GM10266 (cell line): ENCODE results near the gene WWC1.

Source experiments
- DNase-seq: peaks from one replicate; pipeline ENCODE4 v3.0.0; 2012; ENCODE audit errors: extremely low spot score
- CTCF ChIP-seq: IDR thresholded peaks from 2 replicates; pipeline ENCODE4 v1.5.1; 2012; ENCODE audit warnings: mild to moderate bottlenecking, low read depth; ENCODE audit not compliant: control insufficient read depth, insufficient read depth; ENCODE audit errors: missing control alignments

The WWC1 gene

GRCh38 chr5:168291342-168291963 is at the start of gene WWC1:
Gene WWC1, plus strand, starts transcription at chr5:168291645. Its CDS starts 508 bp downstream, at chr5:168292153.
- peak; percentile 84 for DNase-seq

DNA sequence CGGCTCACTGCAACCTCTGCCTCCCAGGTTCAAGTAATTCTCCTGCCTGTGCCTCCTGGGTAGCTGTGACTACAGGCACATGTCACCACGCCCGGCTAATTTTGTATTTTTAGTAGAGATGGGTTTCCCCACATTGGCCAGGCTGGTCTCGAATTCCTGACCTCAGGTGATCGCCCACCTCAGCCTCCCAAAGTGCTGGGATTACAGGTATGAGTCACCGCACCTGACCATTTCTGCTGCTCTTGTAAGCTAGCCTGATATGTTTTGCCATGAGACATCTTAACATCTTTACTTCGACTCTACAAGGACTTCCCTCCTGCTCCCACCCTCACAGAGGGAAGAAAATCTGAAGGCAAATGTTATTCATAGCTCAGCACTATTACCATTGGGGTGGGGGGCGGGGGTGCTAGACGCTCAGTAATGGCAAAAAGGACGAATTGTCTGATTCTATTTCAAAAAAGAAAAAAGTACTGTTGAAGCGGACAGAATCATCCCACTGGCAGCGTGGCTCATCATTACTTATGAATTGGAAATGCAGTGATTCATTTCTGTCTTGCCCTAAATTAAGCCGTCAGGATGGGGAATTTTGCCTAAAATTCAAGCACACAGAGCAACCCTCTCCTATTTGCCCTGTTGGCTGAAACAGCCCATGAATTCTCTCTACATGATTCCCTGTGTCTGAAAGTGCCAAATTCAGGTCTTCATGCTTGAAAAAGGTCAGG is 46.4 kb upstream of the WWC1 start:
- no peak for TF ChIP-seq CTCF
- no peak for DNase-seq

More at GRCh38 chr5:168291342-168291963, at the start of gene WWC1:
- TF ChIP-seq CTCF = no peak

DNA sequence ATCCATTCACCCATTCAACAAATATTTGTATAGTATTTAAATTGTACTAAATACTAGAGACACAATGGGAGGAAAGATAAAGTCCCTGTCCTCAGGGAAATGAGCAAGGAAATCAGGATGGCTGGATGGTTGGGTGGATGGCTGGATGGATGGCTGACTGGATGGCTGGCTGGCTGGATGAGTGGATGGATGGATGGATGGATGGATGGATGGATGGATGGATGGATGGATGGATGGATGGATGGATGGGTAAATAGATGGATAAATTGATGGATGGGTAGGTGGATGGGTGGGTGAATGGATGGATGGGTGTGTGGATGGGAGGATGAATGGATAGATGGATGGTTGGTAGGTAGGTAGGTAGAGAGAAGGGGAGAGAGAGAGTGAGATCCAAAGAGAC is 41.5 kb upstream of the WWC1 start:
- no peak for TF ChIP-seq CTCF
- no peak for DNase-seq

DNA sequence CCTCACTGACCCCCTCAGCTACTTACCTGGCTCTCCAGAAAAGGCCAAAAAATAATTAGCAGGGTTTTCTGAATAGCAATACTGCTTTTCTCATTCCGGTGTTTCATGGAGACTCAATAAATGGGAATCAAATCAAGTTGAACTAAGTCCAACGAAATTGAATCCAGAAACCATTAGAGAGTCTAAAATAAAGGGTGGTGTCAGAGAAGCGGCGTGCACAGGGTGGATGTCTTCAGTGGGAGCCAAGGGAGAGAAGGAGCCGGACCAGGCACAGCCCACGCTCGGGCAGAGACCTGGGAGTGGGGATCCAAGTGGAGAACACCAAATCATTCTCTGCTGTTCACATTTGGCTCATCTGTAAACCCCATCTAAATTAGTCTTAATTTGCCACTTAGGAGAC is 40.2 kb upstream of the WWC1 start:
- no peak for TF ChIP-seq CTCF
- DNase-seq = no peak

DNA sequence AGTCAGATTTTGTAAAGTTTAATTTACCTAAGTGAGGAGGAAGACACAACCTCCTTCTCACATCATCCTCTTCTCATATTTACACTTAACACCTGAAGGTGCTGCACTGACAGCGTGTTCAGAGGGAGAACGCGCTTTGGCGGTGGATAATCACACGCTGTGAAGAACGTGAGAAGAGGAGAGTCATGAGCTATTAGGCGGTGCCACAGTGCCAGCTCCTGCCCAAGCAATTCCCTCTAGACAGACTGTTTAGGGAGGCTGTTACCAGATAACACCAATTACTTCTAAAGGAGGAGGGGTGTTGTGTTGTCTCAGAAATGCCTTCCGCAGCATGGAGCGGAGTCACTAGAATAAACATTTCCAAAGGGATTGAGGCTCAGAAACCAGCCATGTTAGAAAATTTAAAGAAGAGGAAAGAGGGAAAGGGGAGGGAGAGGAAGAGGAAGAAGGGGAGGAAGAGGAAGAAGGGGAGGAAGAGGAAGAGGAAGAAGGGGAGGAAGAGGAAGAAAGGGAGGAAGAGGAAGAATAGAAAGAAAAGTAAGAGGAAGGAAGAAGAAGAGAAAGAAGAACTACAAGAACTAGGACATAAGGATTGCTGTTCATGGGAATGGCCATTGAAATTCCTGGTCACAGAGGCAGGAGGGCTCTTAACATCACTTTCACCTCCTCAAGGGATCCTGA is 37.3 kb upstream of the WWC1 start:
- no peak for DNase-seq
- no peak for TF ChIP-seq CTCF

DNA sequence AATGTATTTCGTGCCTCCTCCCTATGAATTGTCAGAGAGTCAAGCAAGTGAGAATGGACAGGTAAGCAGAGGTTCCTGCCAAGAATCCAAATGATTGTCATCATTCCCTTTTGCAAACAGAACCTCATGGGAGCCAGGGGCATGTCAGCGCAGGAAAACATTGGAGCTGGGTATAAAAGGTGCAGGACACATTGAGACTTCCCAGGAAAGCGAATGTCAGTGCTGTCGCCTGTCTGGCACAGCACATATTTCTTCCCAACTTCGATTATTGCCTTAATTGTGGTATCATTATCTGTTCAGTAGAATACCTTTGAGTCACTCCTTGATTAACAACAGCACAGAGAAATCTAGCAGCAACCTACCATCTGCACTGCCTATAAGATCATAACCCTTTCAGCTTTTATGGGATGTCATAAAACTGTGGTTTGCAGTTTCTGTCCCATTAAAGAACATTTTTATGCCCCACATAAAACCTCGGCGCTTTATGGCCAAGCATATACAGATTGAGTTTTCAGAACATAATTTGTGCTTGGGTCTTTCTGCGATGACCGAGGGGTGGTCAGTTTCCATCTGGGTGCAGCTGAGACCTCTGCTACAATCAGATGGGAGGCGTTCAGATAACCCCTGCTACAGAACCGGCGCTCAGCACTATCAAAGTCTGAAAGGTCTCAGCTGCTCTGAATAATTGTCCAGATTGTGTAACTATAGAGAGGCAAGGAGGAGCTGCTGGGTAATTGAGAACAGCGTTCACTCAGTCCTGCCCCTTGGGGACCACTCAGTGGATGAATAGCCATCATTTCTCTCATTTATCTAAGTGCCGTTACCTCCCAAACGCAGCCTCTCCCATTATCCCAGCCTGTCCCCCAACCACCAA is 30.9 kb upstream of the WWC1 start:
- no peak for DNase-seq
- TF ChIP-seq CTCF = no peak
